HepG2 (cell line): Measurements from ENCODE around the gene CYB5D1. TPM values are rescaled to one million over a fixed set of nuclear protein-coding genes. Genes with fewer than 3 reads are reported as not detected.
A peak's percentile ranks its signal among the peaks of the same experiment; 100 is the strongest.

Source experiments
- BCL6 ChIP-seq: IDR thresholded peaks from 2 replicates; pipeline ENCODE4 v1.6.1; 2016; ENCODE audit warnings: missing genetic modification reagents, missing compliant biosample characterization
- CCDC6 ChIP-seq: sonication (generic); formaldehyde crosslinking; IDR thresholded peaks from 2 replicates; pipeline ENCODE4 v1.8.1; 2022; ENCODE audit warnings: mild to moderate bottlenecking, missing genetic modification reagents, moderate library complexity
- ESRRA ChIP-seq: sonication (generic); formaldehyde crosslinking; IDR thresholded peaks from 2 replicates; pipeline ENCODE4 v1.5.1; 2020; ENCODE audit warnings: mild to moderate bottlenecking, low read depth, missing genetic modification reagents
- IRF1 ChIP-seq: sonication (generic); formaldehyde crosslinking; IDR thresholded peaks from 2 replicates; pipeline ENCODE4 v1.4.0; 2020; ENCODE audit warnings: low read depth, mild to moderate bottlenecking, missing genetic modification reagents
- KLF11 ChIP-seq: IDR thresholded peaks from 2 replicates; pipeline ENCODE4 v1.6.1; 2016; ENCODE audit warnings: missing compliant biosample characterization
- KLF6 ChIP-seq: IDR thresholded peaks from 2 replicates; pipeline ENCODE4 v1.8.0; 2016; ENCODE audit warnings: missing biosample characterization, missing genetic modification reagents
- MEF2D ChIP-seq: sonication (generic); formaldehyde crosslinking; IDR thresholded peaks from 2 replicates; pipeline ENCODE4 v1.5.1; 2020; ENCODE audit warnings: mild to moderate bottlenecking, missing genetic modification reagents
- PHF20 ChIP-seq: sonication (generic); formaldehyde crosslinking; IDR thresholded peaks from 2 replicates; pipeline ENCODE4 v1.5.0; 2020; ENCODE audit warnings: mild to moderate bottlenecking, missing genetic modification reagents
- SALL1 ChIP-seq: sonication (generic); formaldehyde crosslinking; IDR thresholded peaks from 2 replicates; pipeline ENCODE4 v1.8.0; 2022; ENCODE audit warnings: mild to moderate bottlenecking, missing genetic modification reagents
- SALL2 ChIP-seq: sonication (generic); formaldehyde crosslinking; IDR thresholded peaks from 2 replicates; pipeline ENCODE4 v1.8.1; 2023; ENCODE audit warnings: mild to moderate bottlenecking, missing genetic modification reagents, inconsistent platforms
- SAP130 ChIP-seq: IDR thresholded peaks from 2 replicates; pipeline ENCODE4 v1.6.1; 2016; ENCODE audit warnings: low read depth
- SNRNP70 ChIP-seq: fragments of 200-400 bp; formaldehyde crosslinking; IDR thresholded peaks from 2 replicates; pipeline ENCODE4 v1.6.1; 2017; ENCODE audit warnings: mild to moderate bottlenecking, low read depth, low read length, moderate library complexity
- ZNF256 ChIP-seq: sonication (generic); formaldehyde crosslinking; conservative IDR thresholded peaks from 2 replicates; pipeline ENCODE4 v1.4.0; 2020; ENCODE audit warnings: missing genetic modification reagents
- ZNF883 ChIP-seq: sonication (generic); formaldehyde crosslinking; IDR thresholded peaks from 2 replicates; pipeline ENCODE4 v1.5.1; 2020; ENCODE audit warnings: mild to moderate bottlenecking, missing genetic modification reagents; ENCODE audit errors: not compliant biosample characterization
- polyA plus RNA-seq, 8 experiments: library from polyadenylated mRNA; depleted of rRNA in 3 of 8; stranded (reverse) in 7 of 8; unstranded in 1 of 8; fragments of >200 nt; fragmentation: Illumina TruSeq in 4 of 8; extraction: Trizol in 4 of 8; gene quantifications; 2 replicates each; pipeline versions ENCODE4 v1.2.1 to v1.2.3, GENCODE V29; 2011 to 2016; ENCODE audit warnings: low read depth in 4 of 8, missing spikeins in 1 of 8, mixed read lengths in 1 of 8; ENCODE audit not compliant: insufficient read depth in 1 of 8
- total RNA-seq, 5 experiments: library from RNA; depleted of rRNA; stranded (reverse); fragments of >200 nt; fragmentation: Illumina TruSeq; extraction: Trizol; gene quantifications; 2 replicates each; pipeline ENCODE4 v1.2.3, GENCODE V29; 2016; ENCODE audit warnings: low read depth in 1 of 5
- TF ChIP-seq, protein P1 (sequence below): sonication (generic); formaldehyde crosslinking; IDR thresholded peaks from 2 replicates; pipeline ENCODE4 v1.5.1; 2020; ENCODE audit warnings: mild to moderate bottlenecking, missing genetic modification reagents, borderline replicate concordance
- TF ChIP-seq, protein P2 (sequence below): sonication (generic); formaldehyde crosslinking; IDR thresholded peaks from 2 replicates; pipeline ENCODE4 v1.4.0; 2020; ENCODE audit warnings: mild to moderate bottlenecking, missing genetic modification reagents, borderline replicate concordance

Gene CYB5D1
- total and polyA plus RNA-seq, 2 of the 13 experiments (the other 11 are each of a cell fraction or from before 2014, with no cell fraction given) = 8.9 to 17.0 TPM

- TF ChIP-seq, protein P1, sequence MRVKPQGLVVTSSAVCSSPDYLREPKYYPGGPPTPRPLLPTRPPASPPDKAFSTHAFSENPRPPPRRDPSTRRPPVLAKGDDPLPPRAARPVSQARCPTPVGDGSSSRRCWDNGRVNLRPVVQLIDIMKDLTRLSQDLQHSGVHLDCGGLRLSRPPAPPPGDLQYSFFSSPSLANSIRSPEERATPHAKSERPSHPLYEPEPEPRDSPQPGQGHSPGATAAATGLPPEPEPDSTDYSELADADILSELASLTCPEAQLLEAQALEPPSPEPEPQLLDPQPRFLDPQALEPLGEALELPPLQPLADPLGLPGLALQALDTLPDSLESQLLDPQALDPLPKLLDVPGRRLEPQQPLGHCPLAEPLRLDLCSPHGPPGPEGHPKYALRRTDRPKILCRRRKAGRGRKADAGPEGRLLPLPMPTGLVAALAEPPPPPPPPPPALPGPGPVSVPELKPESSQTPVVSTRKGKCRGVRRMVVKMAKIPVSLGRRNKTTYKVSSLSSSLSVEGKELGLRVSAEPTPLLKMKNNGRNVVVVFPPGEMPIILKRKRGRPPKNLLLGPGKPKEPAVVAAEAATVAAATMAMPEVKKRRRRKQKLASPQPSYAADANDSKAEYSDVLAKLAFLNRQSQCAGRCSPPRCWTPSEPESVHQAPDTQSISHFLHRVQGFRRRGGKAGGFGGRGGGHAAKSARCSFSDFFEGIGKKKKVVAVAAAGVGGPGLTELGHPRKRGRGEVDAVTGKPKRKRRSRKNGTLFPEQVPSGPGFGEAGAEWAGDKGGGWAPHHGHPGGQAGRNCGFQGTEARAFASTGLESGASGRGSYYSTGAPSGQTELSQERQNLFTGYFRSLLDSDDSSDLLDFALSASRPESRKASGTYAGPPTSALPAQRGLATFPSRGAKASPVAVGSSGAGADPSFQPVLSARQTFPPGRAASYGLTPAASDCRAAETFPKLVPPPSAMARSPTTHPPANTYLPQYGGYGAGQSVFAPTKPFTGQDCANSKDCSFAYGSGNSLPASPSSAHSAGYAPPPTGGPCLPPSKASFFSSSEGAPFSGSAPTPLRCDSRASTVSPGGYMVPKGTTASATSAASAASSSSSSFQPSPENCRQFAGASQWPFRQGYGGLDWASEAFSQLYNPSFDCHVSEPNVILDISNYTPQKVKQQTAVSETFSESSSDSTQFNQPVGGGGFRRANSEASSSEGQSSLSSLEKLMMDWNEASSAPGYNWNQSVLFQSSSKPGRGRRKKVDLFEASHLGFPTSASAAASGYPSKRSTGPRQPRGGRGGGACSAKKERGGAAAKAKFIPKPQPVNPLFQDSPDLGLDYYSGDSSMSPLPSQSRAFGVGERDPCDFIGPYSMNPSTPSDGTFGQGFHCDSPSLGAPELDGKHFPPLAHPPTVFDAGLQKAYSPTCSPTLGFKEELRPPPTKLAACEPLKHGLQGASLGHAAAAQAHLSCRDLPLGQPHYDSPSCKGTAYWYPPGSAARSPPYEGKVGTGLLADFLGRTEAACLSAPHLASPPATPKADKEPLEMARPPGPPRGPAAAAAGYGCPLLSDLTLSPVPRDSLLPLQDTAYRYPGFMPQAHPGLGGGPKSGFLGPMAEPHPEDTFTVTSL = no peak
- peak; percentile 67 for TF ChIP-seq SAP130 (CRISPR knock-in tag)
- no peak for TF ChIP-seq ESRRA (CRISPR knock-in tag)
- TF ChIP-seq ZNF256 (CRISPR knock-in tag) = no peak
- no peak for TF ChIP-seq KLF6 (CRISPR knock-in tag)
- TF ChIP-seq IRF1 (CRISPR knock-in tag) = no peak
- TF ChIP-seq BCL6 (CRISPR knock-in tag) = peak; percentile 30; the same call in 1 of the 2 replicates
- TF ChIP-seq CCDC6 (CRISPR knock-in tag) = no peak
- no peak for TF ChIP-seq SNRNP70
- 0 out of 2 replicates have a peak, but pooled peaks have one; percentile 10 for TF ChIP-seq MEF2D (CRISPR knock-in tag)
- TF ChIP-seq ZNF883 = peak; percentile 22
- TF ChIP-seq, protein P2, sequence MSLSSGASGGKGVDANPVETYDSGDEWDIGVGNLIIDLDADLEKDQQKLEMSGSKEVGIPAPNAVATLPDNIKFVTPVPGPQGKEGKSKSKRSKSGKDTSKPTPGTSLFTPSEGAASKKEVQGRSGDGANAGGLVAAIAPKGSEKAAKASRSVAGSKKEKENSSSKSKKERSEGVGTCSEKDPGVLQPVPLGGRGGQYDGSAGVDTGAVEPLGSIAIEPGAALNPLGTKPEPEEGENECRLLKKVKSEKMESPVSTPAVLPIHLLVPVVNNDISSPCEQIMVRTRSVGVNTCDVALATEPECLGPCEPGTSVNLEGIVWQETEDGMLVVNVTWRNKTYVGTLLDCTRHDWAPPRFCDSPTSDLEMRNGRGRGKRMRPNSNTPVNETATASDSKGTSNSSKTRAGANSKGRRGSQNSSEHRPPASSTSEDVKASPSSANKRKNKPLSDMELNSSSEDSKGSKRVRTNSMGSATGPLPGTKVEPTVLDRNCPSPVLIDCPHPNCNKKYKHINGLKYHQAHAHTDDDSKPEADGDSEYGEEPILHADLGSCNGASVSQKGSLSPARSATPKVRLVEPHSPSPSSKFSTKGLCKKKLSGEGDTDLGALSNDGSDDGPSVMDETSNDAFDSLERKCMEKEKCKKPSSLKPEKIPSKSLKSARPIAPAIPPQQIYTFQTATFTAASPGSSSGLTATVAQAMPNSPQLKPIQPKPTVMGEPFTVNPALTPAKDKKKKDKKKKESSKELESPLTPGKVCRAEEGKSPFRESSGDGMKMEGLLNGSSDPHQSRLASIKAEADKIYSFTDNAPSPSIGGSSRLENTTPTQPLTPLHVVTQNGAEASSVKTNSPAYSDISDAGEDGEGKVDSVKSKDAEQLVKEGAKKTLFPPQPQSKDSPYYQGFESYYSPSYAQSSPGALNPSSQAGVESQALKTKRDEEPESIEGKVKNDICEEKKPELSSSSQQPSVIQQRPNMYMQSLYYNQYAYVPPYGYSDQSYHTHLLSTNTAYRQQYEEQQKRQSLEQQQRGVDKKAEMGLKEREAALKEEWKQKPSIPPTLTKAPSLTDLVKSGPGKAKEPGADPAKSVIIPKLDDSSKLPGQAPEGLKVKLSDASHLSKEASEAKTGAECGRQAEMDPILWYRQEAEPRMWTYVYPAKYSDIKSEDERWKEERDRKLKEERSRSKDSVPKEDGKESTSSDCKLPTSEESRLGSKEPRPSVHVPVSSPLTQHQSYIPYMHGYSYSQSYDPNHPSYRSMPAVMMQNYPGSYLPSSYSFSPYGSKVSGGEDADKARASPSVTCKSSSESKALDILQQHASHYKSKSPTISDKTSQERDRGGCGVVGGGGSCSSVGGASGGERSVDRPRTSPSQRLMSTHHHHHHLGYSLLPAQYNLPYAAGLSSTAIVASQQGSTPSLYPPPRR (CRISPR knock-in tag) = no peak
- TF ChIP-seq KLF11 = no peak
- peak; percentile 59; the same call in 1 of the 2 replicates for TF ChIP-seq SALL1 (CRISPR knock-in tag)
- TF ChIP-seq SALL2 (CRISPR knock-in tag) = peak; percentile 67
- no peak for TF ChIP-seq PHF20
Observed at GRCh38 chr17:7851438-7852261, 6.2 kb upstream of the CYB5D1 start (continued).
